ENCODE results near the gene URAD.

The URAD gene

DNA sequence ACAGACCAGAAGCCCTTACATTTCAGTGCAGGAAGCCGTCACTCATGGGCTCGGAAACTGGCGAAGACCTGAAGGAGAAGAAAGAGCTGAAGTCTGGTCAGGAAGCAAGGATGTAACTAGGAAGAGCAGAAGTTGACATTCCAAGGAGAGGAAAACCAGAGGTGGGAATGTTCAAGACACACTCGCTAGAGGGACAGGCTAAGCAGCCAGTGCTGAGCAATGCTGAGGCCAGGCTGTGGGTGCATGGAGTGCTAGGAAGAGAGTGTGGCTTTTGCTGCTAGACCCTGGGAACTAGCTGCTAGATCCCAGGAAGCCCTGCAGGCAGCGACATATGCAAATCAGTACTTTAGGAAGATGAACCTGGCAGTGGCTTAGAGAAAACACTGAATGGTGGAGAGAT is 12.1 kb upstream of the URAD start:
- no peak for DNase-seq (ENCODE audit: low read depth in 2 of 2)

- no peak for DNase-seq (ENCODE audit: low read depth in 2 of 2)
These were observed 9.5 kb upstream of the URAD start for GRCh38 chr13:27997904-27998522.

DNA sequence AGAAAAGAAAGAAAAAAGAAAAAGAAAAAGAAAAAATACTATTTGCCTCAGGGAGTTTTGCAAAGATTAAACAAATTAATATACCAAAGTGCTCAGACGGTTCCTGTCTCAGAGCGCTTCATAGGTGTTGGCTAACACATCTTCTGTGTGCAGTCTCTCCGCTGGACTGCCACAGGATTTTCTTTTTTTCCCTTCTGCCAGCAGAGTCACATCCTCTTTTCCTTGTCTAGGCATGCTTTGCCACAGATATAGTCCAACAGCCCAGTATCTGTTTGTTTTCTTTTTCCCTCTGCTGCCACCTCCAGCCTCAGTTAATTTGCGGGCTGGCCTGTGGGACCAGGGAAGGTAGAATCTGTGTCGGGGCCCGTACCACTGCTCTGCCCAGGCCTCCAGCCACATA is 3.4 kb upstream of the URAD start:
- DNase-seq (ENCODE audit: low read depth in 2 of 2), result no peak

GRCh38 chr13:27985600-27985999 is 2.9 kb downstream of the URAD start:
- DNase-seq (ENCODE audit: low read depth in 2 of 2), result no peak

- DNase-seq (ENCODE audit: low read depth in 2 of 2), result no peak
These were observed 6.1 kb downstream of the URAD start for GRCh38 chr13:27982361-27982760.

GRCh38 chr13:27981006-27981708 is 7.3 kb downstream of the URAD start:
- no peak for DNase-seq (ENCODE audit: low read depth in 2 of 2)

GRCh38 chr13:27980280-27980998 is 8.1 kb downstream of the URAD start:
- DNase-seq (ENCODE audit: low read depth in 2 of 2), result no peak

DNA sequence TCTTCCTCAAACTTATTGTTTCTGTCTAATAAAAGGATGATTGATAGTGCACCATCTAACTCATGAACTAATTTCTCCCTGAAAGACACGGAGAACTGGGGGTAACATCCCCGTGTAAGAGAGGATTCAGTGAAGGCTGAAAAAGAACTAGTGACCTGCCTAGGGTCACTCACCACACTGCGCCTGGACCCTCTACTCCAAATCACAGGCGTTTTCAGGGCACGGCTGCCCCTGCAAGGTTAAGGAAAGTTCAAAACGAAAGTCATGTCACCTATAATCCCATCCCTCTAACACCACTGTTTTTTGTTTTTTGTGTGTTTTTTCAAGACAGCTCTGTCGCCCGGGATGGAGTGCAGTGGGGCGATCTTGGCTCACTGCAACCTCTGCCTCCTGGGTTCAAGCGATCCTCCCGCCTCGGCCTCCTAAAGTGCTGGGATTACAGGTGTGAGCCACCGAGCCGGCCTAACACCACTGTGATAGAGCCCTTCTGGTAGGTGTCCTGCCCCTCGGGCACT is 8.7 kb downstream of the URAD start:
- DNase-seq (ENCODE audit: low read depth in 2 of 2), result no peak

DNA sequence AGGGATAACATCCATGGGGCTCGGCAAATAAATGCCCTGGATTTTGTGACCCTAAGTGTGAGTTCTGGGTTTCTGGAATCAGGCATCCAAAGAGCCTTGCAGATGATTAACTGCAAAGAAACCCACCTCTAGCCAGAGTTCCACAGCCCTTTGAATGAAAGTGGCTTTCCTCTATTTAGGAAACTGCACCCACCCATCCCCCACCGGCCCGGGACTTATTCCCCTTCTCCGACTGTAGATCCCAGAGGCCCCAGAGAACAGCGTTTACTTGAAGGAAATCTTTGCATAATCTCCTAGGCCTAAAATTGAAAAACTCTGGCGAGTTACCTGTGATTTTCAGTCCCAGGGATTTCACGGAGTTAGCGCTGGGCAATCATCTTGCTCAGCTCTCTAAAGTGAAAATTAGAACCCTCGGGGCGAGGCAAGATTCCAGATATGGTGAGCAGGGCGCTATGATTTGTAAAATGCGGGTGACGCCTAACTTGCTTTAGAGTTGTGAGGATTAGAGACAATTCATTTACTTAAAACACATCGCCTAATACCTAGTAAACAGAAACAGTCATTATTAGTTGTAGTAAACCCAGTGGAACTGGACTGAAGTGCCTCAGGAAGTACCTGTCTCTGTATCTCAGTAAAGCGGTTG is 9.4 kb downstream of the URAD start:
- DNase-seq (ENCODE audit: low read depth in 2 of 2), result no peak

GRCh38 chr13:27978301-27978968 is 10.1 kb downstream of the URAD start:
- no peak for DNase-seq (ENCODE audit: low read depth in 2 of 2)

GRCh38 chr13:27977476-27978300 is 10.8 kb downstream of the URAD start:
- no peak for DNase-seq (ENCODE audit: low read depth in 2 of 2)

- no peak for DNase-seq (ENCODE audit: low read depth in 2 of 2)
These were observed 12.0 kb downstream of the URAD start for GRCh38 chr13:27976362-27977091.

GRCh38 chr13:27975564-27976361 is 12.7 kb downstream of the URAD start:
- DNase-seq (ENCODE audit: low read depth in 2 of 2), result no peak

DNA sequence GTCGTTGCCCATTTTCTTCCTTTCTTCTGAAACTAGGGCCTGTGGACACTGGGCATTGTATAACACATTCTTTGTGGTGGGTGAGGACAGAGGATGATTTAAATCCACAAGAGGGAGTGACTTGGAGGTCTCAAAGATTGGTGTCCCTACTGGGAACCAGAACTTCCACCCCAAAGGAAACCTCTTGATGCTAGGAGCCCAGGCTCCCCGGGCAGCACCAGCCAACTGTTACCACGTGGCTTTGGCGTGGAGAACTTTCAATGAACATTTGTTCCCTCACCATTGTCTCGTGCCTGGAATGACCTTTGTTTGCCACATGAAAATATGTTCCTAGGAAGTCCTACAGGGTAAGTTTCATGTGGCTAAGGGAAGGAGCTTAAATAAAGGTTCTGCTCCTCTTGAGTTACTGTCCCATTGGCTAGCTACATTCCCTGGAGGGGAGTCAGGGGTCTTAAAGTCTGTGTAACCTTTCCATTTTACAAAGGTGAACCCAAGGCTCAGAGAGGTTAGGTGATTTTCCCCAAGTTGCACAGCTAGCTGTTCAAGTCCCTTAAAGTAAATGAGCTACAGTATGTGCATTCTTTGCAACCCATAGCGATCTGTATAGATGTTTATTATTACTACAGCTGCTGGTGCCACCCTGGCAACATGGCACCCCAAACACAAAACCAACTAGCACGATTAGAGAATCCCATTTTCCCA is 14.4 kb downstream of the URAD start:
- no peak for DNase-seq (ENCODE audit: low read depth in 2 of 2)

DNA sequence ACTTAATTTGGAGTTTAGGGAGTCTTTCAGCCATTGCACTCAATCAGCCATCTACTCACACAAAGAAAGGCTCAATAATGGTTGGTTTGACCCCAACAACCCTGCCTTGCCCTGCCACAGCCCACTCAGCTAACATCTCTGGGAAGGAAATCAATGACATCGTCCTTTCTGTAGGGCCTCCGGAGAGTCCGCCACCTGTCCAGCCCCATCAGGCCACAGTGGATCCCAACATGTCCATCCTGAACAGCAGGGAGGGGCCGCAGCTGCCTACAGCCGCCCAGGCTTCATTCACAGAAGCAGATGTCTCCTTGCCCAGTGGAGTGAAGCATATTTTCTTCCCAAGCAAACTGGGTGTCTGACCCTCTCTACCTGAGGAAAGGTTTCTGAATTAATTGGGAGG is 15.2 kb downstream of the URAD start:
- no peak for DNase-seq (ENCODE audit: low read depth in 2 of 2)

GRCh38 chr13:27972478-27972820 is 16.0 kb downstream of the URAD start:
- no peak for DNase-seq (ENCODE audit: low read depth in 2 of 2)

DNA sequence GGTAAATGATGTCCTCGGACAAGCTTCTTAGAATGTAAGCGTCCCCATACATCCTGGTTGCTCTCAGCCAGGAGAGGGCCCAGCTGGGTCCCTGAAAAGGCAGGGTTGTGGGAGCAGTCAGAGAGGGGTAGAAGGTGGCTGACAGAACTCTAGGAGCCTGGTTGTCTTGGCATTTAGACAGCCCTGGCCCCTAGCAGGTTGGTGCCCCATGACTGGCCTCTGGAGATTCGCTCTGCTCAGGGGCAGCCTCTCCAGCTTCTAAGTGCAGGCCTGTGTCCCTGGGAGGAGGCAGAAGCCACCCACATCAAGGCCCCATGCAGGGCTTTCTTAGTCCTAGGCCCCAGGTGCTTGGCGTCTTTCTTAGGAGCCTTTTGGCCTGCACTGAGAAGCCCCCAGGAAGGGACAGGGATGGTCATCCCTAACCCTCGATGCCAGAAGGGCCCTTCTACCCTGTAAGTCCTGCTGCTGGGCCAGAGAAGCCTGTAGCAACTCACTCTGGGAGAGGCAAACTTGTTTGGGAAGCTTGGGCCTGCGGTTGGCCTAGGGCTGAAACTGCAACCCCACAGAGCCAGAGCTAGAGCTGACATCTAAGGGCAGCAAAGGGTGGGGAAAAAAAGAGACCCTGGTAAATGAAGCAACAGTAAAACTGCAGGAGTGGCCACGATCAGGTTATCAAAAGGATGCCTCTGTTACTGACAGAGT is 16.6 kb downstream of the URAD start:
- DNase-seq (ENCODE audit: low read depth in 2 of 2), result no peak

- DNase-seq (ENCODE audit: low read depth in 2 of 2), result no peak
These were observed 17.3 kb downstream of the URAD start for GRCh38 chr13:27971236-27971645.
